SK-N-MC (cell line): ENCODE results near the gene KCNK17.

Experiments used
- EZH2 ChIP-seq: fragments of 200-600 bp; sonication (generic); IDR thresholded peaks from one replicate; pipeline ENCODE4 v1.6.1; 2017; ENCODE audit warnings: antibody characterized with exemption
- FOXP2 ChIP-seq: optimal IDR thresholded peaks from 2 replicates; pipeline ENCODE3; 2011; ENCODE audit warnings: mild to moderate bottlenecking, moderate library complexity; ENCODE audit not compliant: insufficient read depth; ENCODE audit errors: extremely low read length, control extremely low read depth
- POLR2AphosphoS5 ChIP-seq: IDR thresholded peaks from 2 replicates; pipeline ENCODE4 v1.6.1; 2012; ENCODE audit warnings: mild to moderate bottlenecking, low read depth, low read length, borderline replicate concordance

DNA sequence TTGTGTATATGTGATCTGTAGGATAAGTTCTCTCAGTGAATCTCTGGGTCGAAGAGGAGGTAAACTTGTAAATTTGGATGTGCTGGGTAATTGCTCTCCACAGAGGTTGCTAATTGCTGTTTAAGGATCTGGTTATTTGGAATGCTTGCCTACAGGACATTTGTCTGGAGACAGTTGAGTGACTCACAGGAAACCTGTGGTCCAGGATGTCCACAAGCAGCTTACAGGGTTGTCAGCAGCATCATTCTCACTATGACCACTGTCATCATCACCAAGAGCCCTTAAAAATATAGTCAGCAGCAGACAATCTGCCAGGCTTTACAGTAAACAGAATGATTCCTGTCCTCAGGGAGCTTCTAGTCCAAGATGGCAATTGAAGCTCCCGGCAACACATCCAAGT lies 53.8 kb downstream of the KCNK17 start:
- no peak for TF ChIP-seq POLR2AphosphoS5
- TF ChIP-seq EZH2, result no peak
- no peak for TF ChIP-seq FOXP2
